NOMO-1 treated with DMSO at 0.1 percent for 48 hours (cell line): Measurements from ENCODE around the gene ADAMTS2.

Experiments used
- DNase-seq: peaks from one replicate; lab custom pipeline; 2025; ENCODE audit not compliant: unreplicated experiment; lab: John Stamatoyannopoulos, UW

Gene ADAMTS2

GRCh38 chr5:179149278-179149677 lies 196.0 kb downstream of the ADAMTS2 start:
- no peak for DNase-seq

DNA sequence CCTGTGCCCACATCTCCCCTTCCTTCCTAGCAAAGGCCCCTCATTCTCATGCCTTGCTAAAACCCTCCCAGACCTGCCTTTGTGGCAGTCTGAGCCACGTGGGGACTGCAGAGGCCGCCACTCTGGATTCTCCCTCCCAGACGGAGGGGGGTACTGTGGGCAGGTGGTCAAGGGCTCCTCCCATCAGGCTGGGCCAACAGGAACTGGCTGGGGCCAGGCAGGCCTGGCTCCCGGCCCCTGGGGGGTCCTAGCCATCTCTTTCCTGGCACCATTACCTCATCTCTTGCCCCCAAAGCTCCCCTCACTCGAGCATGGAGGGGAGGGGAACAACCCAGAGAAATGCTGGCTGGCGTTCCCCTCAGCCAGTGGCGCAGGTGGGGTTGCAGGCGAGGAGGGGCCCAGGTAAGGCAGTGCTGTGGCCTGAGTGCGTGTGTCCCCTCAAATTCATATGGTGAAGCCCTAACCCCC lies 196.5 kb downstream of the ADAMTS2 start:
- no peak for DNase-seq

DNA sequence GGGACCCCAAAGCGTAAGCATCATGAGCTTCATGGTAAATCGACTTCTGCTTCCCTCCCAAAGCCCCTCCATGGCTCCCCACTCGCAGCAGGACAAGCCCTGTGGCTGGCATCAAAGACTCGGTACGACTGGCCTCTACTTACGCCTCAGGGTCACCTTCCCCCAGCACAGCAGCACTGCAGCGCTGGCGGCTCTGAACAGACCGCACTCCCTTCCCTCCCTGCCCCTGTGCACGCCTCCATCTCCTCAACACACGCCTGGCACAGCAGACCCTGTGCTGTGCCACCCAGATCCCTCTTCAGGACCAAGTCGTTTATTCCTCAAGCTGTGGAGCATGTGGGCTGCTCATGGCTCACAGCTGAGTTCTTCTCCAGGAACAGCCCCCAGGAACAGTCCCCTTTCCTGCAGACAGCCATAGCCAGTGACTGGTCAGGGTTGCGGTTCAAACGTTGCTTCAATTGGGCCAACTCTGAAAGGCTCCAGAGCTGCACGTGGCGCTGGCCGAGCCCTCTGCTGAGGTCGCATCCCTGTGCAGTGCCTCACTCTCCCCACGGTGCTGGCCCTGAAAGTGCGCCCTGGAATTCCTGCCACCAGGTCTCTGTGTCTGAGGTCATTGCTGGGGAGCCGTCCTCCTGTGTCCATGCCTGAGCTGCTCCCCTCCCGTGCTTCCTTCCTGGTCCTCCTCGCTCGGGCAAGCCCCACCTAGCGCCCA lies 197.1 kb downstream of the ADAMTS2 start:
- DNase-seq: no peak

- no peak for DNase-seq
Measured at GRCh38 chr5:179146277-179146676, 199.0 kb downstream of the ADAMTS2 start.

DNA sequence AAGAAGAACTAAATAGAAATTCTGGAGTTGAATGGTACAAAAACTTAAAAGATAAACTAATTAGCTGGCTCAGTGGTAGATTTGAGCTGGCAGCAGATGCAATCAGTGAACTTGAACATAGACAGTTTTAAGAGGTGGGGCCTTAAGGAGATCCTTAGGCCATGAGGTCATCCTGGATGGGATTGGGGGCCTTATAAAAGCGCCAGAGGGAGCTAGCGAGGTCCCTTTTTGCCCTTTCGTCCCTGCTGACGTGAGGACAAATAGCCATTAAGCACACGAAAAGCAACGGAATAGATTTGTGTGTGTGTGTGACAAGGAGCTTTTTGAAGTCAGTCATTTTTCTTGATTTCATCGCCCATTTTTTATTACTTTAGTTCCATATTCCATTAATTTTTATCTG lies 201.8 kb downstream of the ADAMTS2 start:
- DNase-seq: no peak

GRCh38 chr5:179142434-179143198 lies 202.6 kb downstream of the ADAMTS2 start:
- no peak for DNase-seq

DNA sequence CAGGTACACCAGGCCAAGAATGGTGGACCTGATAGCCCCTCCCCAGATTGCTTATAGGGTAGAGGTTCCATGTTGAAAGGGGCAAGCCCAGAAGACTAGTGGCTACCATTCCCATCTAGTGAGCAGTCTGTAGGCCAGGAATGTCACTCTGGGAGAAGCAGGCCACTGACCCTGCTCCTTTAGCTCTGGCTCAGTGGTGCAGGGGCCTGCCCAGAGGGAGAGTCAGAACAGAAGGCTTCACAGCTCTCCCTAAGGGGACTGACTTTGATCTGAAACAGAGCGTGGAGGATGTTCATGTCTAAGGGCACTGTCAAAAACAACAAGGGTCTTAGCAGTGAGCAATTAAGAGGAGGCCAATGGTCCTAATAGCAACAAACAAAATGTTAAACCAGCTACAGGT lies 203.4 kb downstream of the ADAMTS2 start:
- DNase-seq: no peak

- DNase-seq: no peak
Measured at GRCh38 chr5:179140293-179140692, 205.0 kb downstream of the ADAMTS2 start.

DNA sequence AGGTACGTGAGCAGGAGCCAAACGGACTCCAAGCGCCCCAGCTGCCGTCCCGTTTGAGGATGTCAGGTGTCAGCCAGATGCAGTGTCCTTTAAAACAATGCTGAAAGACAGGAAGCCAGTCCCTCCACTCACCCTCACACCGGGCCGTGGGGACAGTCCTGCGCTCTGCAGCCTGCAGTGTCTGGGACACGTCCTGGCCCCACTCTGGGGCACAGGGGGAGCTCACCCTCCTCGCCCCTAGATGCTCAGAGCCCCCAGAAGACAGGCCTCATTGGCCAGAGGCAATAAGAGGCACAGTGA lies 205.4 kb downstream of the ADAMTS2 start:
- DNase-seq: no peak

DNA sequence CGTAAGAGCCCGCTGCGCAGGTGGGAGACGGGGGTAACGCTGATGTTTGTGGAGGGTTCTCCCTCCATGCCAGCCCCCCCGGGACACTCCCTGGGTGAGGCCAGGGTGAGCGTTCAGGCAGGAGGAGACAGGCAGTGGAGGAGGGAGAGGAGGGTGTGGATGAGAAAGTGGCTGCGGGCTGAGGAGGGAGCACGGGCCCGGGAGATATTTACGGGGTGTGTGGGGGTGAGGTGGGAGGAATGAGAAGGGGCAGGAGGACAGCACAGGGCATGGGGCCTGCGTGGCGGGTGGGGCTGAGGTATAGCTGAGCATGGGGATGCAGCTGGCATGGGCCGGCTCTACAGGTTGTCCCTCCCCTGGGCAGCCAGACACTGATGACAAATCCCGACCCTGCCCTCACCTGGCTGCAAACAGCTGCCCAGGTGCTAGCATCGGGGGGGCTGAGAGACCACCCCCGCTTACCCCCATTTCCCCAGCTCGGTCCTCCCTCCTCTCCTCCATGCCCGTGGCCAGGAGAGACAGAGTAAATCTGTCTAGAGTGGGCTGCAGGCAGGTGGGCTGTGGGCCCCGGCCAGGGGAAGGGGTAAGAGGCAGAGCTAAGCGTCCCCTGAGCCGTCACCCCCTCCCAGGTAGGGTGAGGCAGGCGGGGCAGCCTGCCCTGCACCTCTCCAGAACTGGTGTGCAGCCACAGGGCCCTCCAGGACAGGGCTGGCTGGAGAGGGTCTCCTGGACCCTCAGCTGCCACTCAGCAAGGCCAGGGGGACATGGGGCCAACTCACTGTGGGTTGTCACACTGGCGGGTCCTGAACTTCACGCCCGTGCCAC lies 205.9 kb downstream of the ADAMTS2 start:
- DNase-seq: no peak

GRCh38 chr5:179138568-179138925 lies 206.7 kb downstream of the ADAMTS2 start:
- no peak for DNase-seq

DNA sequence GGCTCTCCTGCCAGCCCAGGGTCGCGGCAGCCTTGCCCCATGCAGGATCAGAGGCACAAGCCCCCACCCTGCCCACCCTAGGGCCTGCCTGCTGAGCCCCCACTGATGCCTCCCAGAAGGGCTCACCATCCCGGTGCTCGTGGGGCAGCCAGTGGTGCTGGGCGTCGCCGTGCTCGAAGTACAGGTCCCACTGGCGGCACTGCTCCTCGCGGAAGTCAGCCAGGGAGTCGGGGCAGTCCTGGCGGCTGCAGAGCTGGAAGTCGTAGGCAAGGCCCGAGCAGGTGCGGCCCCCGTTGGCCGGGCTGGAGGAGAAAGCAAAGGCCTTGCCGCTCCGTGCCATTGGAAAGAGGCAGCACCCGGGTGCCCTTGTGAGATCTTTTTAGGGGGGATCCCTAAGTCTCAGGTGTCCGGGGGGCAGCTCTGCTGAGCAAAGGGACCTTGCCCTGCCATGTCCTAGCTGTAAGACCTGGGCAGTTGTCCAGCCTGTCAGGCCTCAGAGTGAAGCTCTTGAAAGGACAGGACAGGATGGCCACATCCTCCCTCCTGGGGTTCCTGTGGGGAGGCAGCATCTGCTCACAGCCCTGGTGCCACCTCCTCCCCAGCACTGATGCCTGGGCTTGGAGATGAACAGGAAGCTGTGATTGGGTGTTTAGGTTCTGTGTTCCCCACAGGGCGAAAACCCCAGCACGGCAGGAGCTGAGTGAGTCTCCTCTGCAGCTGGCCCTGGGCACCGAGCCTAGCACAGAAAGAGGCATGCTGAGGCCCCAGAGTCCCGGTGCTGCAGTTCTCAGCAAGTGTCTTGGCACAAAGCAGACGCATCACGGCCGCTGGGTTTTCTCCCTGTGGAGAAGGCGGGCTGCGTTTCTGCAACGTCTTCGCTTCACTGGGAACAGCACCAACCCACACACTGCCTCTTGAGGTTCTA lies 207.4 kb downstream of the ADAMTS2 start:
- no peak for DNase-seq

DNA sequence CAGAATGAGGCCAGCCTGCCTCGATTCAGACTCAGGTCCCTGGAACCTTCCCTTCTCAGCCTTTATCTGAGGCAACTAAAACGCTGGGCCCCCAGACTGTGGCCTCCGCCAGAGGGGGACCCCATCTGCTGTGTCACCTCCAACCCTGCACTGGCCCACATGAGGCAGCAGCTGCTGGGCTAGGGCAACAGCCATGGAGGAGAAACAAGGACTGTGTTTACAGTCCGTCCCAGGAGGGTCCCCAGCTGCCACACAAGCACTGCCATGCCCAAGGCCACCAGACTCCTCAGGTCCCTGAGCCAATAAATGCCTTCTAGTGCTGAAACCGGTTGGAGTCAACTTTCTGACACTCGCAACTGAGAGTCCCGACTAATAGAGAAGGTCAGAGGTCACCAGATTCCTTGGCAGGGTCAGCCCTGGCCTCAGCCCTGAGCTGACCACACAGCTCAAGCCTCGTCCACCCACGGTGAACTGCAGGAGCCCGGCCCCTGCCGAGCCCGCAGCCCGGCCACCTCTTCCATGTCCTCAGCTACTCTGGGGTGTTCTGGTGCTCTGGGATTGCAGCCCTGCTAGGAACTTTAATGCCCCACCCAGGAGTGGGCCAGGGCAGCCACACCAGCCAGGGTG lies 208.1 kb downstream of the ADAMTS2 start:
- DNase-seq: no peak

GRCh38 chr5:179135441-179136215 lies 209.6 kb downstream of the ADAMTS2 start:
- no peak for DNase-seq

- DNase-seq: no peak
Measured at GRCh38 chr5:179135006-179135405, 210.3 kb downstream of the ADAMTS2 start.

DNA sequence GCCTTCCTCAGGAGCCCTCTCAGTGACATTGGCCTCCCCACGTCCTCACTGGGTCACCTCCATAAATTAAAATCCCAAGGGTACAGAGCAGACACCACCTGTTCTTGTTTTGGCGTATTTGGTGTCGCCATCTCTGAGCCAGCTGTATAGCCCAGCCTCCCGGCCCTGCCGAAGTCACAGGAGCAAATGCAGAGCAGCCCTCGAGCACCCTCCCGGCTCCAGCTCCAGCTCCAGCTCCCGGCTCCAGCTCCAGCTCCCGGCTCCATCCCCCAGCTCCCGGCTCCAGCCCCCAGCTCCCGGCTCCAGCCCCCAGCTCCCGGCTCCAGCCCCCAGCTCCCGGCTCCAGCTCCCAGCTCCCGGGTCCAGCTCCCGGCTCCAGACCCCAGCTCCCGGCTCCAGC lies 210.8 kb downstream of the ADAMTS2 start:
- no peak for DNase-seq

GRCh38 chr5:179132586-179133355 lies 212.5 kb downstream of the ADAMTS2 start:
- no peak for DNase-seq

DNA sequence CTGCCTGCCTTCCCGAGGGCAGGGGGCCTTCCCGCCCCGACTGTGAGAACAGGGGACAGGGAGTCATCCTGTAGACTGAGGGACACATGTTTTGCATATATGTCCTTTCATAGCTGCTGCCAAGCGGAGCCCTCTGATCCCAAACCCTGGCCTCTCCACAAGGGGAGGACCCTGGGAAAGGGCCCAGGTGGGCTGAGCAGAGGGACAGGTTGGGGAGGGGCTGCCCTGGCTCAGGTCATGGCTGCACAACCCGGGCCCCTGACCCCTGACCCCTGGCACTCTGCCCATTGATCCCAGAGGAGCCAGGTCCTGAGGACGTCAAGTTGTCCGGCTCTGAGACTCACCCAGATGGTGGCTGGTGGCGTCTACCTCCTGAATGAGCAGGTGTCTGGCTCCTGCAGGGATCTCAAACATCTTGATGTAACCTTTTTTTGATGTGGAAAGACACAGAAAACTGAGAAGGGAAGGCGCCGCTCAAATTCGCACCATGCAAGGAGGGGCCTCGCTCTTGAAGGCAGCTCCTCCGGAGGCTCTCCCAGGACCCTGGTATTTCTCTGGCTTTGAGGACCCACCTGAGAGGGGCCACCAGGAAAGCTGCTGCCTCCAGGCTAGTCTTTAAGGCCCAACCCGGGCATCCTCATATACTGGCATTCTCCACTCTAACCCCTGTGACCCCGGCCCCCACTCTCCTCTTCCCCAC lies 213.2 kb downstream of the ADAMTS2 start:
- DNase-seq: no peak
